ENCODE data around the gene MCM6. TPM values are rescaled to one million over a fixed set of nuclear protein-coding genes. Genes with fewer than 3 reads are reported as not detected.

The MCM6 gene
- total RNA-seq, 1 donor from 2014 or later = 9.6 TPM

DNA sequence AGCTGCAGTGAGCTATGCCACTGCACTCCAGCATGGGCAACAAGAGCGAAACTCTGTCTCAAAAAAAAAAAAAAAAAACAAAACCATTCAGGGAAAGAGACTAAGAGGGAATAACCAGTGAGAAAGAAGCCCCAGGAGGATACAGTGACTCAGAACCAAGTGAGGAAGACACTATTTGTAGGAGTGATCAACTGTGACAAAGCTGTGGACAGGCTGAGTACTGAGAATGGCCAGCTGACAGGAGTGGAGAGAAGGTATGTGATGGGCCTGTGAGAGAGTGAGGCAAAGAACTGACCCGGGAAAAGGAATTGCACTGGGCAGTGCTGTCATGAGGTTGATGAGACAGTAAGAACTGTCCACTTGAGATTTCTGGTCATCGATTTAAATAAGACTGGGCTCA is 32.6 kb downstream of the MCM6 start:
- Histone ChIP-seq H3K27me3 (no peaks in the 10 kb centered on the region), H3K27ac (no peak overlapping the region), H3K9me3 (no peaks in the 10 kb centered on the region), H3K4me1 (peaks cover 16% of the 10 kb centered on the region), H3K36me3 (peaks cover 0 to 38% of the 10 kb centered on the region in 2 donors), H3K4me3 (no peak overlapping the region)
- TF ChIP-seq POLR2AphosphoS5 (IDR thresholded peaks at IDR 0.05; ENCODE audit: insufficient read depth in 1 of 2, low read depth in 1 of 2) = no peak
- TF ChIP-seq POLR2A (IDR thresholded peaks at IDR 0.05) = no peak
- TF ChIP-seq, protein P1, sequence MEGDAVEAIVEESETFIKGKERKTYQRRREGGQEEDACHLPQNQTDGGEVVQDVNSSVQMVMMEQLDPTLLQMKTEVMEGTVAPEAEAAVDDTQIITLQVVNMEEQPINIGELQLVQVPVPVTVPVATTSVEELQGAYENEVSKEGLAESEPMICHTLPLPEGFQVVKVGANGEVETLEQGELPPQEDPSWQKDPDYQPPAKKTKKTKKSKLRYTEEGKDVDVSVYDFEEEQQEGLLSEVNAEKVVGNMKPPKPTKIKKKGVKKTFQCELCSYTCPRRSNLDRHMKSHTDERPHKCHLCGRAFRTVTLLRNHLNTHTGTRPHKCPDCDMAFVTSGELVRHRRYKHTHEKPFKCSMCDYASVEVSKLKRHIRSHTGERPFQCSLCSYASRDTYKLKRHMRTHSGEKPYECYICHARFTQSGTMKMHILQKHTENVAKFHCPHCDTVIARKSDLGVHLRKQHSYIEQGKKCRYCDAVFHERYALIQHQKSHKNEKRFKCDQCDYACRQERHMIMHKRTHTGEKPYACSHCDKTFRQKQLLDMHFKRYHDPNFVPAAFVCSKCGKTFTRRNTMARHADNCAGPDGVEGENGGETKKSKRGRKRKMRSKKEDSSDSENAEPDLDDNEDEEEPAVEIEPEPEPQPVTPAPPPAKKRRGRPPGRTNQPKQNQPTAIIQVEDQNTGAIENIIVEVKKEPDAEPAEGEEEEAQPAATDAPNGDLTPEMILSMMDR (IDR thresholded peaks at IDR 0.05) = no peak
- intact Hi-C loops (cut with DNase I) = no loop called here
- DNase-seq (ENCODE audit: extremely low spot score in 2 of 2) = no peak

DNA sequence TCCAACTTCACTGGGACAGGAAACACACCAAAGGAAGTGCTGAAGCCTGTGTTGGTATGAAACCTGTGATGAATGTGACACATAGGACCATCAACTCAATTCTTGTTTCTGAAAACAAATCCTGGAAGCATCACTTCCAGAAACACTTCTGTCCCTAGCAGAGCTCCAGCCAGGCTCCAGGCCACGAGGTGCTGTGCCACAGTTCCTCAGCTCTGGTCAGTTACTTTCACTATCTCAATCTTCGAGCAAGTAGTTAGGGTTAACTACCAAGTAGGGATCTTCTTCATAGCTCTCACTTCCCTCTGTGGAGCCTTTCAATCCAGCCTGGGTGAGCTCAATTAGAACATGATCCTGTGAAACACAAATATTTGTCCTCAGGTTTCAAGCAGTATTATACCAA is 35.6 kb downstream of the MCM6 start:
- peak overlapping the region; percentile 6 for H3K27ac ChIP-seq
- no peak overlapping the region for H3K4me3 ChIP-seq
- intact Hi-C loops (cut with DNase I) = no loop called here
- no peak for DNase-seq (ENCODE audit: extremely low spot score in 2 of 2)
- peaks cover 0 to 19% of the 10 kb centered on the region in 2 donors for H3K36me3 ChIP-seq
- H3K27me3 ChIP-seq = no peaks in the 10 kb centered on the region
- TF ChIP-seq POLR2AphosphoS5 (IDR thresholded peaks at IDR 0.05; ENCODE audit: insufficient read depth in 1 of 2, low read depth in 1 of 2) (no peak), POLR2A (IDR thresholded peaks at IDR 0.05) (no peak)
- TF ChIP-seq, protein P1 (IDR thresholded peaks at IDR 0.05) = no peak
- peaks cover 16% of the 10 kb centered on the region for H3K4me1 ChIP-seq
- no peaks in the 10 kb centered on the region for H3K9me3 ChIP-seq

DNA sequence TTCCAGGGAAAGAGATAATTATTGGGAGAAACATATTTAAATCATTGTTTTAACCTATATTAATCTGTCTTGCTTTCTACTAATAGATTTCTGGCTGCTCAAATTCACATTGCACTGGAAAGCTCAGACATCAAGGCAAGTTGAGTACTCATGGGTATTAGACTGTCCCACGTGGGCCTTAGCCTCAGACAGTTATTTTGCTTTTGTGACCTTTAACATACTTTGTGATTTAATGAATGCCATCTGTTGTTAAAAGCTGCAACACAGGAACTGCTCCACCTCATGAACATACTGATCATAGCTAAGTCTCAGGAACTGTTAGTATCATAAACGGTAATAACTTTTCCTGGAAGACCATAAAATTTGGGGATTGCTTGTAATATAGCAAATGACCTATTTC is 36.5 kb downstream of the MCM6 start:
- intact Hi-C loops (cut with DNase I) = no loop called here
- peaks cover 0 to 10% of the 10 kb centered on the region in 2 donors for H3K36me3 ChIP-seq
- DNase-seq (ENCODE audit: extremely low spot score in 2 of 2) = no peak

DNA sequence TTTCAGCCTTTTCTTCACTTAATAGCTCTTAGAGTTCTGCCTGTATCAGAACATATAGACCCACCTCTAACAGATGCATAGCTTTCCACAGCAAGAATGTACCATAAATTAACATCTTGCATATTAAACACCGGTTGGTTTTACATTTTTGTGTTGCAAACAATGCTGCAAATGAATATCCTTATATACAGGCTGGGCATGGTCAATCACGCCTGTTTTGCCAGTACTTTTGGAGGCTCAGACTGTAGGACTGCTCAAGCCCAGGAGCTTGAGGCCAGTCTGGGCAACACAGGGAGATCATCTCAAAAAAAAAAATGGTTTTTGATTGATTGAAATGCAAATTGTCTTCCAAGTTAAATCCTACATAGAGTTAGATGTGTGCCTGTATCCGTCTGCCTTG is 37.7 kb downstream of the MCM6 start:
- Histone ChIP-seq H3K4me1 (peaks cover 16% of the 10 kb centered on the region), H3K4me3 (no peak overlapping the region), H3K9me3 (no peaks in the 10 kb centered on the region), H3K27ac (no peak overlapping the region), H3K36me3 (peaks cover 0 to under 1% of the 10 kb centered on the region in 2 donors), H3K27me3 (no peaks in the 10 kb centered on the region)
- intact Hi-C loops (cut with DNase I) = no loop called here
- no peak for DNase-seq (ENCODE audit: extremely low spot score in 2 of 2)
- TF ChIP-seq, protein P1 (IDR thresholded peaks at IDR 0.05) = no peak
- no peak for TF ChIP-seq POLR2A (IDR thresholded peaks at IDR 0.05)
- TF ChIP-seq POLR2AphosphoS5 (IDR thresholded peaks at IDR 0.05; ENCODE audit: insufficient read depth in 1 of 2, low read depth in 1 of 2) = no peak

More for the DNA sequence above, 36.5 kb downstream of the MCM6 start:
- no peaks in the 10 kb centered on the region for H3K9me3 ChIP-seq
- no peak overlapping the region for H3K4me3 ChIP-seq
- no peak for TF ChIP-seq POLR2A (IDR thresholded peaks at IDR 0.05)
- TF ChIP-seq, protein P1 (IDR thresholded peaks at IDR 0.05) = no peak
- TF ChIP-seq POLR2AphosphoS5 (IDR thresholded peaks at IDR 0.05; ENCODE audit: insufficient read depth in 1 of 2, low read depth in 1 of 2) = no peak
- no peaks in the 10 kb centered on the region for H3K27me3 ChIP-seq
- peaks cover 16% of the 10 kb centered on the region for H3K4me1 ChIP-seq
- H3K27ac ChIP-seq = no peak overlapping the region

DNA sequence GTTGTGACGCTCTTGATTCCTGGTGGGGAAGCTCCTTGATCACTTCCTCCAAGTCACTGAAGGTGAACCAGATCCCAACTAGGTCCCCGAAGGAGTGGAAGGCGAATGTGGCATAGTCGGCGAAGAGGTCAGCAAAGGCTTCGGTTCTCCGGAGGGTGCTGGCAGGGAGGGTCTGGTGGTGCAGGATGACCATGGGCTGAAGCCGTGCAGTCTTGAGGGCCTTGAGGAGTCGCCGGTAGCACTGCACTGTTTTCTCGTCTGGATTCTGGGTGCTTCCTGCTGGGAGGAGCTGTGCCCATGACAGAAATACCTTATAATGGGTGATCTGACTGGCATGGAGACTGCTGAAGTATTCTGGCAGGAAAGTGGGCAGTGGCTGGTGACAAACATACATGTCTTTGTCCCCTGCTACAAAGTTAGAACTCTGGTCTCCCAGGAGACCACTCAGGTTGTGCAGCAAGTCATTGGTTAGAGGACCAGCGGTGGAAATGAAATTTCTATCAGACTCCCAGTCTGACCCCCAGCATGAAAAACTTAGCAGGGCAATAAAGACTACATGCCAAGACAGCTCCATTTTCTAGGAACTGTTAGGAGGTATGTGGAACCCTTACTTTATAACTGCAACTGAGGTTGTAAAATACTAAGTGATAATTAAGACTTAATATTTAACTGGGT is 39.5 kb downstream of the MCM6 start, which contains the start of gene LCT:
Gene LCT, minus strand, starts transcription at position 589 of the 675 bp plus-strand sequence. Its CDS starts 15 bp downstream, at position 574.
- Histone ChIP-seq H3K4me1 (peaks cover 16% of the 10 kb centered on the region), H3K4me3 (no peak within 1 kb of the TSS), H3K27ac (no peak within 1 kb of the TSS), H3K9me3 (no peaks in the 10 kb centered on the region), H3K27me3 (no peaks in the 10 kb centered on the region), H3K36me3 (no peaks in the 10 kb centered on the region)
- intact Hi-C loops (cut with DNase I) = no loop called here
- TF ChIP-seq, protein P1 (IDR thresholded peaks at IDR 0.05) = no peak
- TF ChIP-seq POLR2AphosphoS5 (IDR thresholded peaks at IDR 0.05; ENCODE audit: insufficient read depth in 1 of 2, low read depth in 1 of 2) (no peak), POLR2A (IDR thresholded peaks at IDR 0.05) (no peak)
- DNase-seq (ENCODE audit: extremely low spot score in 2 of 2) = no peak
